Stimulated activated CD4-positive, alpha-beta T cell treated with anti-CD3 and anti-CD28 coated beads, Interleukin-15, amount 100 ng/mL, for 48 hours (primary cell): Measurements from ENCODE around the gene SFN.
"Not testable (repeated sequence)": the region's sequence is repeated elsewhere in the genome, so short reads cannot be mapped to it uniquely, and the experiment has no call there.

Source experiments
- DNase-seq, 2 donors: peaks; one replicate each; pipeline ENCODE4 v3.0.0-alpha.2; 2020; ENCODE audit warnings: low read depth in 2 of 2

The SFN gene

DNA sequence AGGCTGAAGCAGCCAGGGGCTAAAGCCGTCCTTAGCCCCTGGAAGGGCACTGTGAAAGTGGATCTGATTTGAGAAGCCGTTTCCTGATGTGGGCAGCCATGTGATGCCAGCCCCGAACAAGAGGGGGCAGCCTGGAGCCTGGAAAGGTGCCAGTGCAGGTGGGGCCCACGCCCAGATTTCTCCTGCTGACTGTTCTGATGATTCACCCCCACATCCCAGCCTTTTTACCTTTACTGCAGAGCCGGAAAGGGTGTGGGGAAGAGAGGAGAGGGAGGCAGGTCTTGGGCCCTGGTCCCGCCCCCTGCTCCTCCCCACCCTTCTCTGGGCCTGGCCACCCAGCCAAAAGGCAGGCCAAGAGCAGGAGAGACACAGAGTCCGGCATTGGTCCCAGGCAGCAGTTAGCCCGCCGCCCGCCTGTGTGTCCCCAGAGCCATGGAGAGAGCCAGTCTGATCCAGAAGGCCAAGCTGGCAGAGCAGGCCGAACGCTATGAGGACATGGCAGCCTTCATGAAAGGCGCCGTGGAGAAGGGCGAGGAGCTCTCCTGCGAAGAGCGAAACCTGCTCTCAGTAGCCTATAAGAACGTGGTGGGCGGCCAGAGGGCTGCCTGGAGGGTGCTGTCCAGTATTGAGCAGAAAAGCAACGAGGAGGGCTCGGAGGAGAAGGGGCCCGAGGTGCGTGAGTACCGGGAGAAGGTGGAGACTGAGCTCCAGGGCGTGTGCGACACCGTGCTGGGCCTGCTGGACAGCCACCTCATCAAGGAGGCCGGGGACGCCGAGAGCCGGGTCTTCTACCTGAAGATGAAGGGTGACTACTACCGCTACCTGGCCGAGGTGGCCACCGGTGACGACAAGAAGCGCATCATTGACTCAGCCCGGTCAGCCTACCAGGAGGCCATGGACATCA lies at the start of gene SFN:
Gene SFN (plus strand): TSS at position 369 of the 904 bp plus-strand sequence. CDS start 64 bp downstream, at position 433.
- peak; percentile 33 to 48 for DNase-seq

DNA sequence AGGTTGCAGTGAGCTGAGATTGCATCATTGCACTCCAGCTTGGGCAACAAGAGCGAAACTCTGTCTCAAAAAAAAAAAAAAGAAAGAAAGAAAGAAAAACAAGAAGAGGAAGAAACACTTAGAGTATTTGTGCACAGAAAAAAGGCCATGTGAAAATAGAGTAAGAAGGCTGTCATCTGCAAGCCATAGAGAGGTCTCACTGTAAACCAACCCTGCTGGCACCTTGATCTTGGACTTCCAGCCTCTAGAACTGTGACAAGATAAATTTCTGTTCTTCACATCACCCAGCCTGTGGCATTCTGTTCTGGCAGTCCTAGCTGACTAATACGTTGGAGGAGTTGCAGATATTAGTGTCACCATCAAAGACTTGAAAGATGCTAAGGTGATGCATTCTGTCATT lies 48.6 kb upstream of the SFN start:
- DNase-seq: no peak

DNA sequence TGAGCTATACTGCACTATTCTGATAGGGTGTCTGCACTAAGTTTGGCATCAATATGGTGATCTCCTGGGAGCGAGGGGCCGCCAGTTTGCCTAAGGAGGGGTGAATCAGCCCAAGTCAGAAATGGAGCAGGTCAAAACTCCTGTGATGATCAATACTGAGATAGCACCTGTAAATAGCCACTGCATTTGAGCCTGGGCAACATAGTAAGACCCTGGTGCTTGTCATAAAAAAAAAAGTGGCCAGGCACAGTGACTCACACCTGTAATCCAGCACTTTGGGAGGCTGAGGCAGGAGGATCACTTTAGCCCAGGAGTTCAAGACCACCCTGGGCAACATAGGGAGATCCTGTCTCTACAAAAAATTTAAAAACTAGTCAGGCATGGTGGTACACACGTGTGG lies 48.1 kb upstream of the SFN start:
- DNase-seq: no peak

DNA sequence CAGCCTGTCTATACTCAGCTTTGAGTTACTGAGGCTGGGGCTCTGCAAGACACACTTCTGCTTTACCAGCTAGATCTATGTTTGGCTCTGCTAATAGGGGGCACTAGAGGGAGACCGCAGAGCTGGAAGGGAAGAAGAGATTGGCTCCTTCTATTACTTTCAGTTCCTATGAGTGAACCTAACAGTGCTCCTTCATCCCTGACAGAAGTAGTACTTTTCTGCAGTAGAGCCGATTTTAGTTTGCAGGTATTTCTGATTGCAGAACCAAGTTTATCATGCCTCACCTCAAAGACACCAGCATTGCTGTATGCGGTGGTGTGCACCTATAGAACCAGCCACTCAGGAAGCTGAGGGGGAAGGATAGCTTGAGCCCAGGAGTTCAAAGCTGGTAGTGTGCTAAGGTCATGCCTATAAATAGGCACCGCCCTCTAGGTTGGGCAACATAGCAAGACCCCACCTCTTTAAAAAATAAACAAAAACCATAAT lies 42.1 kb upstream of the SFN start:
- no peak for DNase-seq

DNA sequence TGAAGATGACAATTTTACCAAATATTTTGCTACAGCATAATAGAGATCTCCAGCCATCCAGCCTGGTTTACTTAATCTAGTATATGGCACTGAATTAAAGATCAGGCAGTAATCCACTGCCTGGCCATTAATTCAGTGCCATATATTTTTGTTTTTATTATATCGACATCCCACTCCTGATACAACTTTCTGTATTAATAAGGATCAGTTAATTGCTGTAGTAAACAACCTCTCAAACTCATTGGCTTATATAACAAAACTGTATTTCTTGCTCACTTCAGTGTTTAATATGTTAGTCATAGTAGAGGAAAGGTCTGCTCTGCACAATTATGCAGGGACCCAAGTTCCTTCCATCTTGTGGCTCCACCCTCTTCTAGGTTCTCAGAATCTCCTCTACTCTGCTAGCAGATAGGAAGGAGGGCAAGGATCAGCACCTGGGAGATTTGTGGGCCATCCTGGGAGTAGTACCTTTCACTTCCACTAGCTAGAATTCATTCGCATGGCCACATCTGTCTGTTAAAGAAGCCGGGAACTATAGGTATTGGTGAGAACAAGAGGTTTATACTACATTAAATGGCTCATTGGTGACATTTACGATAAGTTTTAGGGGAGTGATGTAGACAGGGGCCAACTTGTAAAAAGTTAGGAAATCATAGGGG lies 40.1 kb upstream of the SFN start:
- DNase-seq: no peak

DNA sequence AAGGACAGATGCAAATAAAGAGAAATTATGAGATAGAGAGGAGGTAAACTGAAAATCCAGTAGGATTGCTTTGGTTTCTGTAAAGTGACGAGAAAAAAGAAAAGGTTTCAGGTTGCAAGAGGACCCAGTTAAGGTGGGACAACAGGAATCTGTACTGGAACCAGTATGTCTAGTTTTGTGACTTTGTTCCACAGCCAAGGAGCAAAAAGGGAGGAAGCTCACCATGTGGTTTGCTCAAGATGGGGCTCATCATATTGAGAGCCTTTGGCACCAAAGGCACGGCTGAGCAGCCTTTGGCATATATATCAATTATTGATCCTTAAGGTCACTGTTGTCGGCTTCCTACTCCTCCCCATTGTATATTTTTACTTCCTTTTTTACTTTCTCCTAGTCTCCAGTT lies 38.2 kb upstream of the SFN start:
- DNase-seq: no peak

DNA sequence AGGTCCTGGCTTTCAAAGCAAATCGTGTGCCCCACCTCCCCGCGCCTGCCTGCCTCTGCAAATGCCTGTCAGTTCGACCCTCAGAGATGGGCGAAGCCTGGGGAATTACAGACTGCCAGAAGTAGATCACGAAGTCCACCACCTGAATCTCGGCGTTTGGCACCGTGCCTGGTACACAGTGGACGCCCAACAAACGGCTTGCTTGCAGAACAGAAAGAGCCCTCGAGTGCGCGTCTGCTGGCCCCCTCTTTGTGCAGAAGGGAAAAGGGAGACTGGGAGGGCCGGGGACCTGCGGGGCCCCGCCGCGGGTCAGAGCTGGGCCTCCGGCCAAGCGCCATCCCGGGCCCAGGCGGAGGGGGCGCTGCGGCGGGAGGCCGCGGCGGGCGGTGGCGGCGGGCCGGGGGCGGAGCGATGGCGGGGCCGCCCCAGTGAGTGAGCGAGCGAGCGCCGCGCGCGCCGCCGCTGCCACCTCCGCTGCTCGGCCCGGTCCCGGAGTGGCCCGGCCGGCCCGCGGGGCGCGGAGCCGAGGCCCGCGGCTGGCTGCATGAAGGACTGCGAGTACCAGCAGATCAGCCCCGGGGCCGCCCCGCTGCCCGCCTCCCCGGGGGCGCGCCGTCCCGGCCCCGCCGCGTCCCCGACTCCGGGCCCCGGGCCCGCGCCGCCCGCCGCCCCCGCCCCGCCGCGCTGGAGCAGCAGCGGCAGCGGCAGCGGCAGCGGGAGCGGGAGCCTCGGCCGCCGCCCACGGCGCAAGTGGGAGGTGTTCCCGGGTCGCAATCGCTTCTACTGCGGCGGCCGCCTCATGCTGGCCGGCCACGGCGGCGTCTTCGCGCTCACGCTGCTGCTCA lies 36.5 kb upstream of the SFN start, which contains the start of gene ZDHHC18:
Gene ZDHHC18 (plus strand): TSS at position 428 of the 845 bp plus-strand sequence. CDS start 117 bp downstream, at position 545.
- DNase-seq: peak in 1 of 2 donors; percentile 61

DNA sequence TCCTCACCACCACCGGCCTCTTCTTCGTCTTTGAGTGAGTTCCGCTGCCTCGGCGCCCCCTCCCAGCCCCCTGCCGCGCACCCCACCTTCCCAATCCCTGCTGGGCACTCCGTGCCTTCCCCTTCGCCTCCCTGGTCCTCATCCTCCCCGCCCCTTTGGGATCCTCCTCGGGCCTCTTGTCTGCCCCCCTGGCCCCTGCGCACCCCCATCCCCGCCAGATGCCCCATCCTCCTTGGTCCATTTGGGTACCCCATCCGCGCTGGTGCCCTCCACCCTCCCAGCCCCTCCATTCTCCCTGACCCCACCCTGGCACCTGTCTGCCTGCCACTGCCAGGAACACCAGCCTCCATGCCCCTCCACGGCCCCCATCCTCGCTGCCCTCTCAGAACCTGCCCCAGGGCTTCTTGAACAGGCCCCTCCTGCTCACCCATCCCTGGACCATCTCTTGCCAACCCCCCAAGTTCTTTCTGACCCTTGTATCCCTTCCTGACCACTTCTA lies 35.8 kb upstream of the SFN start:
- DNase-seq: no peak

DNA sequence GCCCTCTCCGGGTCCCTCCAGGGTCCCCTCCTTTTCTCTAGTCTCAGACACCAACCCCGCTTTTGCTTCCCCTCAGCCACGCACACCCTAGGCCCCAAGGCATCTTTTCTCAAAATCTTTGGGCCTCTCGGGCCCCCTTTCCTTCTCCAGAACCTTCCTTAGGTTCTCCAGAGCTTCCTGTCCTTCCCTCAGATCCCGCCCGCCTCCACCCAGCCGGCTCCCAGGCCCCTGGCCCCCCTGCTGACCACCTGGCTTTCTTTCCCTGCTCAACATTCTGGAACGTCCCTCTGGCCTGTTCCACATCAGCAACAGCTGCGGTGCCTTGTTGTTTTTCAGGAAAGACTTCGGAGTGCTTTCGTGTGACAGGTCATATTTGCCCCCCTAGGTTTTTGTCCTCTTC lies 35.3 kb upstream of the SFN start:
- no peak for DNase-seq

DNA sequence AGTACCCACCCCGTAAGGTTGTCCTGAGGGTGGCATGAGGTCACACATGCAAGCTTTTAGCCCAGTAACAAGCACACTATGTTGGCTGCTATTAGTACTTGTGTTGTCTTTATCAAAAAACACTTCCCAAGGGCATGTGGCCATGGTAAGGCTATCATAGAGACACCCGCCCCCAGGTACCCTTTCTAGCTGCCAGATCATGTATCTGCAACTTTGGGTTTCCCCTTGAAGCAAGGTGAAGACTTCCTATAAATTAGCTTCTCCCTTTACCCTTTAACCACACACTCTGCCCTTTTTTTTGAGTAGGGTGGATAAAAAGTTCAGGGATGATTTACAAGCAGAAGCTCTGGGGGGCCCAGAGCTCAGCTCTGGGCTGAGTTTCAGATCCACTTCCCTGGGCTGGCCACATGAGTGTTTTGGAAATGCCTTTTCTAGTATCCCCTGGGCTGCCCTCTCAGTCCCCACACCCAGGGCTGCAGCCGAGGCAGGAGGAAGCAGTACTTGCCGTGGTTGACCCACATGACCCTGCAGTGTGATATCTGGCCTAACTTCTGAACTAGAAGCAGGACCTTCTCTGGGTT lies 34.4 kb upstream of the SFN start:
- no peak for DNase-seq

DNA sequence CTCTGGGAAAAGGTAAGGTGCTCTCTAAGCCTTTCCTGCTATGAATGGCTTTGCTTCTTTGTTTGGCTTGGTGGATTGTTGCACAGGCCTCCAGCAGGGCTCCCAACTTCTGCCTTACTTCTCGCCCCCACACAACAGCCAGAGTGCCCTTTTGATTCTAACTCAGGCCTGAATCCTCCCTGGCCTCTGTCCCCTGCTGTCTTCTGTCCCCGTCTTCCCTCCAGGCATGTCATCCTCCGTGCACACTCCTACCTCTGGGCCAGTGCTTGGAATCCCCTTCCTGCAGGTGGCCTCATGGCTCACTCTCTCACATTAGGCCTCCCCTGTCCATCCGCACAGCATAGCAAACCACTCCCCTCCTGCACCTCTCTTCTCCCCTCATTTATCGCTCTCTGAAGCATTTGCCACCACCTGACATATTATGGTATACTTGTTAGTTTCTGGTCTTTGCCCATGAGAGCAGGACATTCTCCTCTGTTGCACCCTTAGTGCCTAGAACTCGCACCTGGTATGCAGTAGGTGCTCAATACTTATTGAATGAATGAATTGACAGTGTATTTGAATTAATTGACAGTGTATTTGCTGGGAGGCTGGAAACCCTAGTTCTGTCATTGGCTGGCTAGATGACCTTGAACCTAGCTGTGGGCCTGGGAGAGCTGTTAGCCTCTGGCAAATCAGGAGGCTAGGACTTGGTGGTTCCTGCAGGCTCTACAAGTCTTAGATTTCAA lies 33.6 kb upstream of the SFN start:
- DNase-seq: no peak

DNA sequence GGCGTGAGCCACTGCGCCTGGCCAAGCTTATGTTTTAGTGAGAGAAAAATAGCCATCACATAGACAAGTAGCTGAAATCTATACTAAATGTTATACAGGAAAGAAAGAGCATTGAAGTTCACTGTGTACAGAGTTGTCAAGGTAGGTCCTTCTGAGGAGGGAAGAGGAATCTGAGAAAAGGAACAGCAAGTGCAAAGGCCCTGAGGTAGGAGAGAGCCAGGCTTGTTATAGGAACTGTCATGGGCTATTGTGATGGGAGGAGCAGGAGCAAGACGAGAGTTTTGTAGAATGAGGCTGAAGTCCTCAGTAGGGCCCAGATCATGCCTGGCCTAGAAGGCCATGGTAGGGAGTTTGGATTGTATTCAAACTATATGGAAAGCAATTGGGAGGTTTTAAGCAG lies 31.9 kb upstream of the SFN start:
- no peak for DNase-seq

DNA sequence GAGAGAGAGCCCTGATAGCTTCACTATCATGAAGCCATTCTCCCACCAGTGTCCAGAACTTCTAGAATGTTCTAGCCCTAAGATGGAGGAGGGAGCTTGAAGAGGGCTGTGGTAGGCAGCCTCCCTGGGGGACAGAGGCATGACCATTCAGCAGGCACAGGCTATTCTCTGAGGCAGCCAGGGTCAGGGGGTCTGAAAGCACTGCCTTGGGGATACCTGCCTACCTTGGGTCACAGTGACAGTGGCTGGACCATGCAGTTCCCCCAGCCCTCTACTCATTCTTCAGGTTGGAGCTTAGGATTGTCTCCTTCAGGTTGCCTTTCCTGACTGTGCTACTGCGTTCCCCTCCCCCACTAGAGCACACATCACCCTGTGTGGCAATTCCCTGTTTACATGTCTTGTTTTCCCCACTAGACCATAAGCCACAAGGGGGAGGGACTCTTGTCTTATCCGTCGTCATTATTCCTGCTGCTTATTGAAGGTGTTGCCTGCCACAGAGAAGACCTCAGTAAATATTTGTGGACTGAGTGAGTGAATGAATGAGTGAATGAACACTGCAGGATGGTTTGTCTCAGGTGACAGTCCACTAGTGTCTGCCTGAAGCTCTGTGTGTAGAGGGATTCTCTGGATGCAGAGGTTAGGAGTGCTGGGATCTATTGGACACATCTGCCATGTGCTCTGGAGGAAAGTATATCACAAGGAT lies 31.3 kb upstream of the SFN start:
- DNase-seq: no peak

DNA sequence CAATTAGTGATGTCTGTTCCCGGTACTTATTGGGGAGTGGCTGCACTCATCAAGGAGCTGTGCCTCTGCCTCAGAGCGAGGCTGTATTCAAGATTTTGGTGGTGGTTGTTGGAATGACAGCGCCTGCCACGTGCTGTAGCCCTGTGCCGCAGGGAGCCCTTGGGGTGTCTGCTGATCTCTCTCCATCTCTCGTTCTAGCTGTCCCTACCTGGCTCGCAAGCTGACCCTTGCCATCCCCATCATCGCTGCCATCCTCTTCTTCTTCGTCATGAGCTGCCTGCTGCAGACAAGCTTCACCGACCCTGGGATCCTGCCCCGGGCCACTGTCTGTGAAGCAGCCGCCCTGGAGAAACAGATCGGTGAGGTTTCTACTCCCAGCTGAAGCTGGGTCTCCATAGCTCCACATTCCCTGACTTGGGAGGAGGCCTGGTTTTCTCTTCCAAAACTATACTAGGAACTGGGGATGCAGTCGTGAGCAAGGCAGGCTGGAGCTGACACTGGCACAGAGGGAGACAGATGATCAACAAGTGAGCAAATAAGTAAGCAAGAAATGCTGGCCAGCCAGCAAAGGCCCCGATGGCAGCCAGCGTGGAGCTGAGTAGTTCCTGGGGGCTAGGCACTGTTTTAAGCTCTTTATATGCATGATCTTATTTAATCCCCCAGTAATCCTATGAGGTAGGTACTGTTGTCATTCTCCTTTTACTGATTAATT lies 30.5 kb upstream of the SFN start:
- DNase-seq: no peak

DNA sequence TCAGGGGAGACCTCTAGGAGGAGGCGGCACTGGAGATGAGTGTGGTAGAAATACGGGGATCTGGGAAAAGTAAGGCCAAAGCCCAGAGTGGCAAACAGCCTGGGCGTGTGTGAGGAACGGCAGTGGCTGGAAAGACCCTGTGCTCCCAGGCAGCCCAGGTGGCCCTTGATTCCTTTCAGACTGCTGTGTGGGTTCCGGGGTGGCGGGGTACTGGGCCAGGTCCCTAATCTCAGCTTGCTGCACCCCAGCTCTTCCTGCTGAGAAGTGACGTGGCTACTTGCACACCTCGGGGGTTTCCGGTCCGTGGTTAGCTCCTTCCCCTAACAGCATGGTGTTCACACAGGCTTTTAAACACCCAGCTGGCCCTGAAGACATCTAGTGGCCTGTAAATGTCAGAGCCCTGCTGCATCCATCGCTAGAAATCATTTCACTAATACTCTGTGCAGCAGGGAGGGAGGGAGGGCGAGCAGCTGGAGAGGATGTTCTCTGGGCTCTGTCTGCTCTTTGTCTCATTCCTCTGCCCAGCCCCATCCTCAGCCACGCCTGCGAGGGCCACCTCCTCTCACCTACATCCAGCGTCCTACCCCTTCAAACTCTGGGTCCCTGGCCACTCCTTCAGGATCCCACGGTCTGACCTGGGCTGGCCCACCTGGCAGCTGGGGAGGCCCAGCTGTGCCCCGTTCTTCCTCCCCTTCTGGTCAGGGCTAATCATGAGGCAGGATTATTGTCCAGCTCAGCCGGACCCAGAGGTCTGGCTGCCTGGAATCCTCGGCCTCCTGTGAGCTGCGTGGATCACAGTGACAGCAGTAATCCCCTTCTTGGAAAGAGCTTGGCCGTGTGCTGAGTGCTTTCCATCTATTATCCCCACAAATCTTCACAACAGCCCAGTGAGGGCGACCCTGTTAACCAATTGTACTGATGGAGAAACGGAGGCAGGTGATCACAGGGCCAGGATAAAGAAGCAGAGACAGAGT lies 29.2 kb upstream of the SFN start:
- DNase-seq: peak; percentile 69 to 75

DNA sequence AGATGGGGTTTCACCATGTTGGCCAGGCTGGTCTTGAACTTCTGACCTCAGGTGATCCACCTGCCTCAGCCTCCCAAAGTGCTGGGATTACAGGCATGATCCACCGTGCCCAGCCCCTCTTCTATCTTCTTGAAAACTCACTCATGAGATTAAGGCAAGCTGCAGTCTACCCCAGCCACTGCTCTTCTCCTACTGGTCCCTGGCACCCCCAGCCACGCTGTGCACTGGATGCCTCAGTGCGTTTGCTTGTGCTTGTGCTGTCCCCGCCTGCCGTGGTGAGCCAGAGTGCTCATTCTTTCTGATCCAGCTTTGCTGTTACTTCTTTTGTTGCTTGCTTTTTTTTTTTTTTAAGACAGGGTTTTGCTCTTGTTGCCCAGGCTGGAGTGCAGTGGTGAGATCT lies 25.3 kb upstream of the SFN start:
- DNase-seq: not testable (repeated sequence)

DNA sequence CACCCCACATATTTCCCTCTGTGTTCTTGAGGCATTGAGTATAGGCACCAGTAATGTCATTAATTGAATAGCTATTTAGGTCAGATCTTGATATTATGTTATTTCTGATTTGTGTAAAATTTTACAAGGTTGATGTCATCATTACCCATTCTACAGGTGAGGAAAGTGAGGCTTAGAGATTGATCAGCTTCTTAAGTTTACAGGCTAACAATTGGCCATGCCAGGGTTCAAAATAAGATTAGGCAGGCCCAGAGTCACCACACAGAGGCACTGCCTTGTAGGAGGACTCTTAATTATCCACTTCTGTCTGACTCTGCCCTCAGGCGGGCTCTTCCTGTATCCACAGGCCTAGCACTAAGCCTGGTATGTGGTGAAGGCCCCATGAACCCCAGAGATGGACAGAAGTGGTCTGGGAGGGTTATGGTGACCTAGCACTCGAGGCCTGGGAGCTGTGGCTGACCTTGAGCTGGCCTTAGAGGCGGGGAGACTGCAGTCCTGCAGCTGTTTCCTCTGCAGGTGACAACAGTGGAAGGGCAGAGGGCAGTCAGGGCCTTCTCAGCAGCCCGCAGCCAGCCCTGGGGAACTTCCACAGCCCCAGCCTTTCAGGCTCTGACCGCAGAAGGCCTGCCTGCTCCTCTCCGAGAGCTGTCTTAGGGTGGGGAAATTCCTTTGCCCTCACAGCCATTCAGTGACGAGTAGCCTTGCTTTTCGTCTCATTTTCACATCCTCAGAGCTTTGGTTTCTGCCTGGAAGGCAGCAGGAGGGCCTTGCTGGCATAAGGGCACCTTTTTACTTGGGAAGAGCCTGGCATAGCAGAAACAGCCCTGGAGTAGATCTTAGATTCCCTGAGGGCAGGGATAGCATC lies 24.2 kb upstream of the SFN start:
- peak in 1 of 2 donors; percentile 38 for DNase-seq
